H9 (cell line): Measurements from ENCODE around the gene CDC37L1. TPM values are rescaled to one million over a fixed set of nuclear protein-coding genes. Genes with fewer than 3 reads are reported as not detected.

Experiments used
- DNase-seq: peaks from one replicate; pipeline ENCODE4 v3.0.0-alpha.2; 2017
- H2AFZ ChIP-seq: one replicate; pipeline ENCODE4 v1.6.1; 2013; ENCODE audit warnings: mild to moderate bottlenecking, low read length, control low read depth, moderate library complexity
- H2AK5ac ChIP-seq: 2 replicates; pipeline ENCODE4 v1.6.1; 2013; ENCODE audit warnings: low read length, control low read depth, mixed read lengths; ENCODE audit not compliant: insufficient read length
- H2BK120ac ChIP-seq: one replicate; pipeline ENCODE4 v1.6.1; 2013; ENCODE audit warnings: low read depth, mild to moderate bottlenecking, low read length, control low read depth, inconsistent platforms; ENCODE audit not compliant: poor library complexity, severe bottlenecking
- H2BK12ac ChIP-seq: 2 replicates; pipeline ENCODE4 v1.6.1; 2013; ENCODE audit warnings: low read length, control low read depth, mixed read lengths, low read depth; ENCODE audit not compliant: insufficient read length
- H2BK15ac ChIP-seq: 2 replicates; pipeline ENCODE4 v1.6.1; 2013; ENCODE audit warnings: low read depth, low read length, control low read depth
- H2BK20ac ChIP-seq: one replicate; pipeline ENCODE4 v1.6.1; 2013; ENCODE audit warnings: low read depth, mild to moderate bottlenecking, low read length, control low read depth, inconsistent platforms; ENCODE audit not compliant: poor library complexity, severe bottlenecking
- H2BK5ac ChIP-seq: 2 replicates; pipeline ENCODE4 v1.6.1; 2013; ENCODE audit warnings: low read length, control low read depth, mixed read lengths; ENCODE audit not compliant: insufficient read length
- H3K14ac ChIP-seq: 2 replicates; pipeline ENCODE4 v1.6.1; 2013; ENCODE audit warnings: low read length, control low read depth; ENCODE audit not compliant: insufficient read depth
- H3K18ac ChIP-seq: 2 replicates; pipeline ENCODE4 v1.6.1; 2013; ENCODE audit warnings: low read depth, mild to moderate bottlenecking, mixed read lengths, low read length, control low read depth; ENCODE audit not compliant: insufficient read length
- H3K23ac ChIP-seq: 2 replicates; pipeline ENCODE4 v1.6.1; 2013; ENCODE audit warnings: low read length, control low read depth, mixed read lengths, low read depth; ENCODE audit not compliant: insufficient read length
- H3K23me2 ChIP-seq: 2 replicates; pipeline ENCODE4 v1.6.1; 2013; ENCODE audit warnings: low read depth, mild to moderate bottlenecking, mixed read lengths, low read length, control low read depth; ENCODE audit not compliant: insufficient read length, poor library complexity, severe bottlenecking
- H3K27ac ChIP-seq: 2 replicates; pipeline ENCODE4 v1.5.1; 2013; ENCODE audit warnings: low read length, control low read depth, mixed read lengths, low read depth; ENCODE audit not compliant: insufficient read length
- H3K27me3 ChIP-seq: 2 replicates; pipeline ENCODE4 v1.6.1; 2013; ENCODE audit warnings: low read length, control low read depth, inconsistent platforms; ENCODE audit not compliant: insufficient read depth
- H3K4ac ChIP-seq: 2 replicates; pipeline ENCODE4 v1.6.1; 2013; ENCODE audit warnings: low read depth, mild to moderate bottlenecking, control low read depth, inconsistent platforms, low read length, moderate library complexity
- H3K4me1 ChIP-seq: 2 replicates; pipeline ENCODE4 v1.6.1; 2013; ENCODE audit warnings: low read length, control low read depth, inconsistent platforms; ENCODE audit not compliant: insufficient read depth
- H3K4me2 ChIP-seq: 2 replicates; pipeline ENCODE4 v1.6.1; 2013; ENCODE audit warnings: low read length, control low read depth, mixed read lengths; ENCODE audit not compliant: insufficient read length, insufficient read depth
- H3K56ac ChIP-seq: 2 replicates; pipeline ENCODE4 v1.6.1; 2013; ENCODE audit warnings: low read depth, mild to moderate bottlenecking, mixed read lengths, low read length, control low read depth; ENCODE audit not compliant: insufficient read length
- H3K79me1 ChIP-seq: 2 replicates; pipeline ENCODE4 v1.6.1; 2013; ENCODE audit warnings: low read depth, mild to moderate bottlenecking, moderate library complexity, low read length, control low read depth, inconsistent platforms; ENCODE audit not compliant: insufficient read depth, poor library complexity, severe bottlenecking
- H3K79me2 ChIP-seq: 2 replicates; pipeline ENCODE4 v1.6.1; 2013; ENCODE audit warnings: low read length, control low read depth, inconsistent platforms; ENCODE audit not compliant: insufficient read depth
- H3K9ac ChIP-seq: 2 replicates; pipeline ENCODE4 v1.6.1; 2013; ENCODE audit warnings: low read length, control low read depth, mixed read lengths; ENCODE audit not compliant: insufficient read length; ENCODE audit errors: extremely low read depth
- H3K9me3 ChIP-seq: one replicate; pipeline ENCODE4 v1.6.1; 2013; ENCODE audit warnings: low read depth, low read length, inconsistent platforms; ENCODE audit not compliant: control insufficient read depth
- H3T11ph ChIP-seq: one replicate; pipeline ENCODE4 v1.6.1; 2013; ENCODE audit warnings: mild to moderate bottlenecking, low read length, control low read depth, inconsistent platforms
- H4K20me1 ChIP-seq: one replicate; pipeline ENCODE4 v1.6.1; 2013; ENCODE audit not compliant: control insufficient read depth, insufficient read length, insufficient read depth
- H4K5ac ChIP-seq: 2 replicates; pipeline ENCODE4 v1.6.1; 2013; ENCODE audit warnings: low read depth, mild to moderate bottlenecking, mixed read lengths, low read length, control low read depth; ENCODE audit not compliant: insufficient read length
- H4K8ac ChIP-seq: replicated peaks from 2 replicates; pipeline ENCODE4 v1.6.1; 2013; ENCODE audit warnings: low read length, control low read depth, mixed read lengths, low read depth; ENCODE audit not compliant: insufficient read length
- H4K91ac ChIP-seq: 2 replicates; pipeline ENCODE4 v1.6.1; 2013; ENCODE audit warnings: low read depth, mild to moderate bottlenecking, moderate library complexity, mixed read lengths, low read length, control low read depth; ENCODE audit not compliant: insufficient read length
- H3K27ac Mint-ChIP-seq, 3 experiments: 2 replicates in 2 of 3; 3 replicates in 1 of 3; pipeline ENCODE4 v1.8.0; 2020 to 2021; ENCODE audit warnings: mixed read lengths in 3 of 3, mild to moderate bottlenecking in 1 of 3, moderate library complexity in 1 of 3
- H3K27me3 Mint-ChIP-seq: 2 replicates; pipeline ENCODE4 v1.8.0; 2021; ENCODE audit warnings: low read depth, mild to moderate bottlenecking, moderate library complexity, mixed read lengths
- H3K36me3 Mint-ChIP-seq, 3 experiments: 2 replicates in 2 of 3; 3 replicates in 1 of 3; pipeline ENCODE4 v1.8.0; 2020 to 2021; ENCODE audit warnings: low read depth in 3 of 3, mixed read lengths in 3 of 3; ENCODE audit not compliant: insufficient read depth in 1 of 3
- H3K4me1 Mint-ChIP-seq, 2 experiments: 2 replicates each; pipeline ENCODE4 v1.8.0; 2020; ENCODE audit warnings: mixed read lengths in 2 of 2
- H3K4me3 Mint-ChIP-seq, 2 experiments: 2 replicates in 1 of 2; 3 replicates in 1 of 2; pipeline ENCODE4 v1.8.0; 2020 to 2021; ENCODE audit warnings: mild to moderate bottlenecking in 2 of 2, mixed read lengths in 2 of 2, moderate library complexity in 1 of 2
- H3K9me3 Mint-ChIP-seq, 2 experiments: 2 replicates in 1 of 2; 3 replicates in 1 of 2; pipeline ENCODE4 v1.8.0; 2020; ENCODE audit warnings: mild to moderate bottlenecking in 2 of 2, mixed read lengths in 2 of 2, moderate library complexity in 1 of 2
- CTCF ChIP-seq: fragments of 200-600 bp; sonication (generic); conservative IDR thresholded peaks from 3 replicates; pipeline ENCODE4 v1.8.0; 2021; ENCODE audit warnings: antibody characterized with exemption, mild to moderate bottlenecking
- WGBS: extraction: QIAGEN DNeasy Blood & Tissue Kit; methylation state at CpG from one replicate; pipeline ENCODE4 v1.1.7; 2013; ENCODE audit warnings: missing lambda C conversion rate, low lambda C conversion rate, mixed read lengths; ENCODE audit not compliant: insufficient read length; ENCODE audit errors: extremely low coverage; 5-methylcytosine and 5-hydroxymethylcytosine counted together
- total RNA-seq: library from RNA; stranded (reverse); gene quantifications from 2 replicates; pipeline ENCODE4 v1.2.1, GENCODE V29; 2021

CDC37L1 gene
- total RNA-seq, 1 experiment from 2014 or later: 17.6 TPM

GRCh38 chr9:4686584-4686983 lies 7.2 kb downstream of the CDC37L1 start:
- Histone ChIP-seq H4K20me1 (no peaks in the 10 kb centered on the region), H3K27ac (no peak overlapping the region), H2AK5ac (no peak overlapping the region), H3K23ac (no peak overlapping the region), H2BK5ac (no peak overlapping the region), H2AFZ (no peak overlapping the region), H3K4me1 (no peaks in the 10 kb centered on the region), H2BK12ac (no peak overlapping the region), H3K79me1 (no peaks in the 10 kb centered on the region), H4K91ac (no peak overlapping the region), H3K27me3 (no peaks in the 10 kb centered on the region), H3K9ac (no peak overlapping the region), H3T11ph (no peak overlapping the region), H3K14ac (no peak overlapping the region), H3K23me2 (no peaks in the 10 kb centered on the region), H3K4me2 (no peak overlapping the region), H3K79me2 (no peaks in the 10 kb centered on the region), H4K8ac (no peak overlapping the region), H3K56ac (no peak overlapping the region), H3K18ac (no peak overlapping the region), H2BK120ac (no peak overlapping the region), H3K4ac (no peak overlapping the region), H3K9me3 (no peaks in the 10 kb centered on the region), H2BK15ac (no peak overlapping the region), H4K5ac (no peak overlapping the region), H2BK20ac (no peak overlapping the region)
- Mint-ChIP-seq H3K9me3 (no peaks in the 10 kb centered on the region), H3K27me3 (no peaks in the 10 kb centered on the region), H3K36me3 (peaks cover 6 to 27% (median 24%) of the 10 kb centered on the region in 3 experiments; a peak in 6 of 7 replicates), H3K4me1 (peaks cover 0 to 2% of the 10 kb centered on the region in 2 experiments; a peak in 1 of 4 replicates), H3K4me3 (no peak overlapping the region), H3K27ac (no peak overlapping the region)
- WGBS: no CpG with 5 or more reads among the region's 1 CpG
- TF ChIP-seq CTCF: no peak
- no peak for DNase-seq
